ENCODE data around the gene ANKRD55.

DNA sequence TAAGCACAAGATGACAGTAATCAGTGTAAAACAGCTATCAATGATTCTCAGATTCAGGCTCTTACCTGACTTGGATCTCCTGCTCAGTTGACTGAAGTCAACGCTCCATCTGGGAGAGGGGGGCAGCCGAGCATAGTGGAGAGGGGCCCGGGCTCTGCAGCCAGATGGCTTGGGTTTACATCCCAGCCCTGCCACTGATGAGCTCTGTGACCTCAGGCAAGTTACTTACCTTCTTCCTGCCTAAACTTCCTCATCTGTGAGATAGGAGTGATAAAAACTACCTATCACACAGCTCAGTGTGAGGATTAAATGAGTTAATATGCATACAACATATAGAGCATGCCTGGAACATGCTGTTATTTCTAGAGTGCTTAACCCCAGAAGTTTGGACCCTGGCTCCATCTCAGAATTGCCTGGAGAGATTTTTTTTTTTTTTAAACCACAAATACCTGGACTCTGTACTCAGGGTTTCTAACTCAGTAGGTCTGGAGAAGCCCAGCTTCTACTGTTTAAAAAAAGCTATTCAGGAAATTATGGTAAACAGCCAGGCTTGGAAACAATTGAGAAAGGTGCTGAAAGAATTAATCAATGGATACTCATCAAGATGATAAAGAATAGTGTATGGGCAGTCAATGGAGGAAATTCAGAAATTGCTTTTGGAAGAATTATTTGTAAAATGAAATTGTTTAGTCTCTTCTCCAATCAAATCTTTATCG, 72.2 kb downstream of the ANKRD55 start:
- TF ChIP-seq POLR2AphosphoS5 (IDR thresholded peaks at IDR 0.05; ENCODE audit: low read depth, low read length) (no peak), TAF1 (IDR thresholded peaks at IDR 0.05; ENCODE audit: borderline replicate concordance, insufficient read depth, low read length) (no peak), REST (IDR thresholded peaks at IDR 0.05; ENCODE audit: insufficient read depth in 1 of 2, low read depth in 2 of 2, low read length in 2 of 2) (no peak), FOXP2 (optimal IDR thresholded peaks at IDR 0.05; ENCODE audit: borderline replicate concordance, extremely low read depth, extremely low read length, insufficient read depth) (no peak), SIN3A (IDR thresholded peaks at IDR 0.05; ENCODE audit: borderline replicate concordance, insufficient read depth, low read length) (no peak)
